Peyer's patch (tissue), 4 donors: Measurements from ENCODE around the gene LSP1. TPM values are rescaled to one million over a fixed set of nuclear protein-coding genes. Genes with fewer than 3 reads are reported as not detected.

ENCODE experiments used
- DNase-seq, 3 donors: peaks; one replicate each; pipeline ENCODE4 v3.0.0-alpha.2; 2017 to 2019
- H3K27ac ChIP-seq, 4 donors: fragments of 200-600 bp; sonication (generic); one replicate each; pipeline ENCODE4 v1.5.1; 2016 to 2019
- H3K27me3 ChIP-seq, 2 donors: fragments of 200-600 bp; sonication (generic); one replicate each; pipeline ENCODE4 v1.5.1; 2019
- H3K36me3 ChIP-seq, 3 donors: fragments of 200-600 bp; sonication (generic); one replicate each; pipeline ENCODE4 v1.5.1; 2016 to 2019
- H3K4me1 ChIP-seq, 4 donors: fragments of 200-600 bp; sonication (generic); one replicate each; pipeline ENCODE4 v1.5.1; 2016 to 2019
- H3K4me3 ChIP-seq, 4 donors: fragments of 200-600 bp; sonication (generic); 1 replicate in 3 of 4; 2 replicates in 1 of 4; pipeline ENCODE4 v1.5.1; 2016 to 2019; ENCODE audit warnings: mild to moderate bottlenecking in 1 of 4
- H3K9me3 ChIP-seq, 4 donors: fragments of 200-600 bp; sonication (generic); one replicate each; pipeline ENCODE4 v1.5.1; 2016 to 2019; ENCODE audit warnings: mild to moderate bottlenecking in 1 of 4
- POLR2A ChIP-seq, 2 donors: fragments of 450-650 bp; IDR thresholded peaks; one replicate each; pipeline ENCODE4 v1.5.1; 2017; ENCODE audit warnings: antibody characterized with exemption in 2 of 2, mild to moderate bottlenecking in 2 of 2, moderate library complexity in 2 of 2
- total RNA-seq, 4 donors: library from RNA; depleted of rRNA; stranded (reverse); fragments of >200 nt; gene quantifications; one replicate each; pipeline ENCODE4 v1.1.0, GENCODE V29; 2016
- TF ChIP-seq, protein P1 (sequence below), 6 experiments: fragments of 450-650 bp in 4 of 6; fragments of 200-600 bp in 2 of 6; sonication (generic) in 1 of 6; IDR thresholded peaks; one replicate each; pipeline ENCODE4 v1.5.1; 2017 to 2019; ENCODE audit warnings: antibody characterized with exemption in 6 of 6, mild to moderate bottlenecking in 3 of 6, moderate library complexity in 1 of 6

Gene LSP1
- total RNA-seq, 4 donors from 2014 or later, result 10.6 to 175 (median 15.4) TPM

- Histone ChIP-seq H3K9me3 (no peaks in the 10 kb centered on the region), H3K4me1 (no peaks in the 10 kb centered on the region), H3K27me3 (no peaks in the 10 kb centered on the region), H3K4me3 (no peak overlapping the region), H3K27ac (no peak overlapping the region), H3K36me3 (no peaks in the 10 kb centered on the region)
- peak in 1 of 3 donors; percentile 37 for DNase-seq
- no peak for TF ChIP-seq POLR2A (IDR thresholded peaks at IDR 0.05)
Observed at GRCh38 chr11:1928891-1929541, 76.1 kb downstream of the LSP1 start.

- no peak overlapping the region for H3K27ac ChIP-seq
- peak in 1 of 3 donors; percentile 39 for DNase-seq
Observed at GRCh38 chr11:1929621-1930461, 77.0 kb downstream of the LSP1 start.

GRCh38 chr11:1930462-1930830 is 77.6 kb downstream of the LSP1 start:
- DNase-seq, result no peak

More at GRCh38 chr11:1929621-1930461, 77.0 kb downstream of the LSP1 start:
- no peak for TF ChIP-seq POLR2A (IDR thresholded peaks at IDR 0.05)
- TF ChIP-seq, protein P1, sequence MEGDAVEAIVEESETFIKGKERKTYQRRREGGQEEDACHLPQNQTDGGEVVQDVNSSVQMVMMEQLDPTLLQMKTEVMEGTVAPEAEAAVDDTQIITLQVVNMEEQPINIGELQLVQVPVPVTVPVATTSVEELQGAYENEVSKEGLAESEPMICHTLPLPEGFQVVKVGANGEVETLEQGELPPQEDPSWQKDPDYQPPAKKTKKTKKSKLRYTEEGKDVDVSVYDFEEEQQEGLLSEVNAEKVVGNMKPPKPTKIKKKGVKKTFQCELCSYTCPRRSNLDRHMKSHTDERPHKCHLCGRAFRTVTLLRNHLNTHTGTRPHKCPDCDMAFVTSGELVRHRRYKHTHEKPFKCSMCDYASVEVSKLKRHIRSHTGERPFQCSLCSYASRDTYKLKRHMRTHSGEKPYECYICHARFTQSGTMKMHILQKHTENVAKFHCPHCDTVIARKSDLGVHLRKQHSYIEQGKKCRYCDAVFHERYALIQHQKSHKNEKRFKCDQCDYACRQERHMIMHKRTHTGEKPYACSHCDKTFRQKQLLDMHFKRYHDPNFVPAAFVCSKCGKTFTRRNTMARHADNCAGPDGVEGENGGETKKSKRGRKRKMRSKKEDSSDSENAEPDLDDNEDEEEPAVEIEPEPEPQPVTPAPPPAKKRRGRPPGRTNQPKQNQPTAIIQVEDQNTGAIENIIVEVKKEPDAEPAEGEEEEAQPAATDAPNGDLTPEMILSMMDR (IDR thresholded peaks at IDR 0.05), result no peak
- no peaks in the 10 kb centered on the region for H3K9me3 ChIP-seq
- no peaks in the 10 kb centered on the region for H3K27me3 ChIP-seq
- no peak overlapping the region for H3K4me3 ChIP-seq
- H3K36me3 ChIP-seq, result no peaks in the 10 kb centered on the region
- H3K4me1 ChIP-seq, result no peaks in the 10 kb centered on the region

DNA sequence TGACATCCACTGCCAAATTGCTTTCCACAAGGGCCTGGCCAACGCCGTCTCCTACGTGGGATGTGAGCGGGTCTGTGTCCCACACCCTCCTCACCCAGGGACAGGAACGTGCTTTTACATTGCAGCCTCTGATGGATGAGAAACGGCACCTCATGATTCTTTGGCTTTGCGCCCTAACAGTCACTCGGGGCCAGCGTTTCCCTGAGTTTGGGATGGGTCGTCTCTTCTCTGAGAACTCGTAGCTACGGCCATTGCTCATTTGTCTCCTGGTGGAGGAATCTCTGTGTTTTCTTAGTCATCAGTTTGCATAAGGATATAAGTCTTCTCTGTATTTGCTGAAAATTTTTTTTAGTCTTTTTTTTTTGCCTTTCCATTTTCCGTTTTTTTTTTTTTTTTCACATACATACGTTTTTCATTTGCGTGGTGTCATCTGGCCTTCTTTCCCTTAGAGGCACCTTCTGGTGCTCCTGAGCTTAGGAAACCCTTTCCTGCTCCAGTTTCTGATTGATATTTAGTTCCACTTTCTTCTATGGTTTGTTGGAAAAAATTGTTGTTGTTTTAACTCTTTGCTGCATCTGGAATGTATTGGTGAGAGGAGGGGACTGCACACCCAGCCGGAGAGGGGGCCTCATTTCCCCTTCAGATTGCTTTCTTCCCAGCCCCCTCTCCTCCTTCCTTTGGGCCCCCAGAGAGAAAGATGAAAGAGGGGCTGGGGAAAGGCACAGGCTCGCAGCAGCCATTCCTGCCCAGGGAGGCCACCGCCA is 78.6 kb downstream of the LSP1 start:
- Histone ChIP-seq H3K4me1 (no peaks in the 10 kb centered on the region), H3K27ac (no peak overlapping the region), H3K9me3 (no peaks in the 10 kb centered on the region), H3K27me3 (no peaks in the 10 kb centered on the region), H3K36me3 (no peaks in the 10 kb centered on the region), H3K4me3 (no peak overlapping the region)
- TF ChIP-seq POLR2A (IDR thresholded peaks at IDR 0.05), result no peak
- TF ChIP-seq, protein P1 (IDR thresholded peaks at IDR 0.05), result no peak
- DNase-seq, result no peak

More at GRCh38 chr11:1930462-1930830, 77.6 kb downstream of the LSP1 start:
- no peaks in the 10 kb centered on the region for H3K36me3 ChIP-seq
- no peak overlapping the region for H3K4me3 ChIP-seq
- no peak overlapping the region for H3K27ac ChIP-seq
- H3K27me3 ChIP-seq, result no peaks in the 10 kb centered on the region
- TF ChIP-seq, protein P1 (IDR thresholded peaks at IDR 0.05), result no peak
- no peak for TF ChIP-seq POLR2A (IDR thresholded peaks at IDR 0.05)
- H3K9me3 ChIP-seq, result no peaks in the 10 kb centered on the region
- no peaks in the 10 kb centered on the region for H3K4me1 ChIP-seq

DNA sequence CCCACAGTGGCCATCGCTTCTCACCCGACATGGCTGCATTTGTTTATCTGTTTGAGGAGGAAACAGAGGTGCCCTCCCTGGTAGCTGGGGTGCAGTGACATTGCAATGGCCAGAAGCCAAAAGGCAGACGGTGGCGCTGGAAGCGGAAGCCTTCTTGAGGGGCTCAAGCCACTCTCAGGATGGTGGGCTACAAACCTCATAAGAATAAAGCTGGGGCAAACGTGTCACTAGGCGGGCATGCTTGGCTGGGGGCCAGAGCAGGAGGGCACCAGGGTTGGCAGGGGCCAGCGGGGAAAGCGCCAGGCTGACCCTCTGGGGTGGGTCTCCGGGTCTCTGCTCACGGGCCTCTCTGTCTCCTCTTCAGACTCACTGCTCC is 79.2 kb downstream of the LSP1 start:
- Histone ChIP-seq H3K27me3 (no peaks in the 10 kb centered on the region), H3K9me3 (no peaks in the 10 kb centered on the region), H3K4me1 (no peaks in the 10 kb centered on the region), H3K27ac (no peak overlapping the region), H3K36me3 (no peaks in the 10 kb centered on the region), H3K4me3 (no peak overlapping the region)
- TF ChIP-seq, protein P1 (IDR thresholded peaks at IDR 0.05), result no peak
- no peak for TF ChIP-seq POLR2A (IDR thresholded peaks at IDR 0.05)
- DNase-seq, result no peak
